HepG2 (cell line): ENCODE measurements around the gene QPCT. TPM values are rescaled to one million over a fixed set of nuclear protein-coding genes. Genes with fewer than 3 reads are reported as not detected.
A peak's percentile ranks its signal among the peaks of the same experiment; 100 is the strongest.

Experiments used
- ATAC-seq: fragments of 200-7000 bp; cut with Tn5 transposase; 3 replicates; pipeline ENCODE4 v1.9.1; 2020; ENCODE audit warnings: mild to moderate bottlenecking, moderate library complexity
- BruUV-seq: library from RNA; stranded (reverse); fragments of 400-500 nt; replicated peaks from 2 replicates; lab custom pipeline; 2021; lab: Mats Ljungman, UMichigan
- CTCF ChIA-PET: fragments of 300-600 bp; formaldehyde crosslinking; extraction: SDS; loops from one replicate; lab custom pipeline; 2021; ENCODE audit warnings: low total read pairs, inconsistent platforms, low intra/inter-chr PET ratio; lab: Yijun Ruan, JAX
- POLR2A ChIA-PET: fragments of 350-600 bp; sonication (Branson Sonifier 250); formaldehyde crosslinking; loops from one replicate; lab custom pipeline; 2020; ENCODE audit warnings: antibody characterized with exemption, inconsistent platforms; lab: Yijun Ruan, JAX
- DNase-seq: peaks from one replicate; pipeline ENCODE4 v3.0.0-alpha.2; 2015; ENCODE audit warnings: low spot score
- FAIRE-seq: peaks from 3 replicates; lab custom pipeline; 2011; peaks lifted over from hg19 to GRCh38; lab: Jason Lieb, UNC
- H2AFZ ChIP-seq: one replicate; pipeline ENCODE4 v1.6.1; 2011; ENCODE audit warnings: low read length, inconsistent platforms
- H3K27ac ChIP-seq: fragments of 300-600 bp; 3 replicates; pipeline ENCODE4 v1.8.0; 2011; ENCODE audit warnings: mixed run types, mild to moderate bottlenecking, mixed read lengths, low read length, inconsistent platforms; ENCODE audit not compliant: insufficient read depth; ENCODE audit errors: extremely low read length
- H3K27me3 ChIP-seq, 2 experiments: fragments of 200-600 bp in 1 of 2; 2 replicates in 1 of 2; 3 replicates in 1 of 2; pipeline versions ENCODE4 v1.6.0 to v1.8.0; 2011; ENCODE audit warnings: low read length in 2 of 2, mild to moderate bottlenecking in 2 of 2, moderate library complexity in 2 of 2, inconsistent platforms in 1 of 2; ENCODE audit not compliant: insufficient read depth in 2 of 2, control insufficient read depth in 1 of 2
- H3K36me3 ChIP-seq, 2 experiments: fragments of 200-600 bp in 1 of 2; replicated peaks in 1 of 2; 2 replicates in 1 of 2; 3 replicates in 1 of 2; pipeline versions ENCODE4 v1.5.1 to v1.8.0; 2011; ENCODE audit warnings: low read length in 2 of 2, inconsistent platforms in 1 of 2; ENCODE audit not compliant: insufficient read depth in 2 of 2, control insufficient read depth in 1 of 2
- H3K4me1 ChIP-seq: 2 replicates; pipeline ENCODE4 v1.5.1; 2012; ENCODE audit warnings: low read length, inconsistent platforms; ENCODE audit not compliant: insufficient read depth
- H3K4me2 ChIP-seq: 2 replicates; pipeline ENCODE4 v1.6.0; 2011; ENCODE audit warnings: low read depth, low read length, inconsistent platforms
- H3K4me3 ChIP-seq, 3 experiments: fragments of 200-600 bp in 1 of 3; sonication (generic), shearing (Covaris generic) in 1 of 3; replicated peaks in 1 of 3; 2 replicates each; pipeline ENCODE4 v1.5.1; 2011 to 2016; ENCODE audit warnings: low read length in 3 of 3, inconsistent platforms in 2 of 3, low read depth in 2 of 3, mild to moderate bottlenecking in 2 of 3, control low read depth in 1 of 3, mixed read lengths in 1 of 3; ENCODE audit not compliant: insufficient read depth in 1 of 3
- H3K79me2 ChIP-seq: one replicate; pipeline ENCODE4 v1.6.1; 2011; ENCODE audit warnings: low read length, inconsistent platforms; ENCODE audit not compliant: insufficient read depth
- H3K9ac ChIP-seq: 2 replicates; pipeline ENCODE4 v1.6.0; 2011; ENCODE audit warnings: mild to moderate bottlenecking, low read depth, low read length, inconsistent platforms; ENCODE audit not compliant: insufficient read depth
- H3K9me3 ChIP-seq: 2 replicates; pipeline ENCODE4 v1.5.1; 2012; ENCODE audit warnings: mild to moderate bottlenecking, low read length
- H4K20me1 ChIP-seq: 2 replicates; pipeline ENCODE4 v1.6.0; 2011; ENCODE audit warnings: inconsistent platforms, mild to moderate bottlenecking, low read length, moderate library complexity; ENCODE audit not compliant: insufficient read depth
- CAMTA2 ChIP-seq: sonication (generic); formaldehyde crosslinking; IDR thresholded peaks from 2 replicates; pipeline ENCODE4 v1.4.0; 2020; ENCODE audit warnings: mild to moderate bottlenecking, missing genetic modification reagents, borderline replicate concordance
- YEATS2 ChIP-seq: sonication (generic); formaldehyde crosslinking; IDR thresholded peaks from 2 replicates; pipeline ENCODE4 v1.4.0; 2020; ENCODE audit warnings: missing genetic modification reagents, borderline replicate concordance
- ZNF207 ChIP-seq: fragments of 450-650 bp; IDR thresholded peaks from 2 replicates; pipeline ENCODE4 v1.6.1; 2016; ENCODE audit warnings: antibody characterized with exemption, borderline replicate concordance
- WGBS: methylation state at CpG from one replicate; pipeline ENCODE4 v1.1.6; 2017; ENCODE audit warnings: low lambda C conversion rate; 5-methylcytosine and 5-hydroxymethylcytosine counted together
- in situ Hi-C: cut with HindIII; loops from 2 replicates; pipeline ENCODE4 v1.10.0; 2017; ENCODE audit warnings: low pct_unique_long_range_greater_than_20kb; ENCODE audit not compliant: extremely low pct_ligation_motif_present
- intact Hi-C: fragments of 100-400 bp; cut with micrococcal nuclease; formaldehyde crosslinking; loops from one replicate; pipeline ENCODE4 v1.10.0; 2022; ENCODE audit not compliant: unreplicated experiment
- polyA plus RNA-seq, 8 experiments: library from polyadenylated mRNA; depleted of rRNA in 3 of 8; stranded (reverse) in 7 of 8; unstranded in 1 of 8; fragments of >200 nt; fragmentation: Illumina TruSeq in 4 of 8; extraction: Trizol in 4 of 8; gene quantifications; 2 replicates each; pipeline versions ENCODE4 v1.2.1 to v1.2.3, GENCODE V29; 2011 to 2016; ENCODE audit warnings: low read depth in 4 of 8, missing spikeins in 1 of 8, mixed read lengths in 1 of 8; ENCODE audit not compliant: insufficient read depth in 1 of 8
- total RNA-seq, 5 experiments: library from RNA; depleted of rRNA; stranded (reverse); fragments of >200 nt; fragmentation: Illumina TruSeq; extraction: Trizol; gene quantifications; 2 replicates each; pipeline ENCODE4 v1.2.3, GENCODE V29; 2016; ENCODE audit warnings: low read depth in 1 of 5
- TF ChIP-seq, protein P1 (sequence below): sonication (generic); formaldehyde crosslinking; IDR thresholded peaks from 2 replicates; pipeline ENCODE4 v1.4.0; 2020; ENCODE audit warnings: missing genetic modification reagents, borderline replicate concordance
- TF ChIP-seq, protein P2 (sequence below): IDR thresholded peaks from 2 replicates; pipeline ENCODE4 v1.6.1; 2016; ENCODE audit warnings: low read depth, missing genetic modification reagents, missing compliant biosample characterization
- TF ChIP-seq, protein P3 (sequence below): sonication (generic); formaldehyde crosslinking; IDR thresholded peaks from 2 replicates; pipeline ENCODE4 v1.5.0; 2020; ENCODE audit warnings: mild to moderate bottlenecking, missing genetic modification reagents
- TF ChIP-seq, protein P4 (sequence below): sonication (generic); formaldehyde crosslinking; IDR thresholded peaks from 2 replicates; pipeline ENCODE4 v1.4.0; 2020; ENCODE audit warnings: mild to moderate bottlenecking, missing genetic modification reagents

QPCT gene
- total and polyA plus RNA-seq, 2 of the 13 experiments (the other 11 are each of a cell fraction or from before 2014, with no cell fraction given), result 0.77 to 1.2 TPM

DNA sequence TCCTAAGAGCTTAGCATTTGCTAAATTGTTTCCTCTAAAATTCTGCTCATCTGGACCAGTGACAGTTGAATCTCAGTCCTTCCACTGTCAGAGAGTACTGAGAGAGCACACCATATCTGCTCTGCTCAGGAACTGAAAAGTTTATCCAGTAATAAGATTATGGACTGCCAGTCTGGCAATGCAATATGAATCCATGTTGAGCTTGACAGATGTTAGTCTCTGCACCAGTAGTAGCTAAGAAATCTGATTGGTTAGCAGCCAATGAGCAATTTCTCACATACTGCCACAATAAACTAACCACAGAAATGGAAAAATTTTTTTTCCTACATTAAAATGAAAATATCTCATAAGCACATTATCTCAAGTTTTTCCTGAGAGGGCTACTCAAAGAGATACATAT, 22.1 kb upstream of the QPCT start (continued):
- TF ChIP-seq, protein P1, sequence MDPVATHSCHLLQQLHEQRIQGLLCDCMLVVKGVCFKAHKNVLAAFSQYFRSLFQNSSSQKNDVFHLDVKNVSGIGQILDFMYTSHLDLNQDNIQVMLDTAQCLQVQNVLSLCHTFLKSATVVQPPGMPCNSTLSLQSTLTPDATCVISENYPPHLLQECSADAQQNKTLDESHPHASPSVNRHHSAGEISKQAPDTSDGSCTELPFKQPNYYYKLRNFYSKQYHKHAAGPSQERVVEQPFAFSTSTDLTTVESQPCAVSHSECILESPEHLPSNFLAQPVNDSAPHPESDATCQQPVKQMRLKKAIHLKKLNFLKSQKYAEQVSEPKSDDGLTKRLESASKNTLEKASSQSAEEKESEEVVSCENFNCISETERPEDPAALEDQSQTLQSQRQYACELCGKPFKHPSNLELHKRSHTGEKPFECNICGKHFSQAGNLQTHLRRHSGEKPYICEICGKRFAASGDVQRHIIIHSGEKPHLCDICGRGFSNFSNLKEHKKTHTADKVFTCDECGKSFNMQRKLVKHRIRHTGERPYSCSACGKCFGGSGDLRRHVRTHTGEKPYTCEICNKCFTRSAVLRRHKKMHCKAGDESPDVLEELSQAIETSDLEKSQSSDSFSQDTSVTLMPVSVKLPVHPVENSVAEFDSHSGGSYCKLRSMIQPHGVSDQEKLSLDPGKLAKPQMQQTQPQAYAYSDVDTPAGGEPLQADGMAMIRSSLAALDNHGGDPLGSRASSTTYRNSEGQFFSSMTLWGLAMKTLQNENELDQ, result no peak

DNA sequence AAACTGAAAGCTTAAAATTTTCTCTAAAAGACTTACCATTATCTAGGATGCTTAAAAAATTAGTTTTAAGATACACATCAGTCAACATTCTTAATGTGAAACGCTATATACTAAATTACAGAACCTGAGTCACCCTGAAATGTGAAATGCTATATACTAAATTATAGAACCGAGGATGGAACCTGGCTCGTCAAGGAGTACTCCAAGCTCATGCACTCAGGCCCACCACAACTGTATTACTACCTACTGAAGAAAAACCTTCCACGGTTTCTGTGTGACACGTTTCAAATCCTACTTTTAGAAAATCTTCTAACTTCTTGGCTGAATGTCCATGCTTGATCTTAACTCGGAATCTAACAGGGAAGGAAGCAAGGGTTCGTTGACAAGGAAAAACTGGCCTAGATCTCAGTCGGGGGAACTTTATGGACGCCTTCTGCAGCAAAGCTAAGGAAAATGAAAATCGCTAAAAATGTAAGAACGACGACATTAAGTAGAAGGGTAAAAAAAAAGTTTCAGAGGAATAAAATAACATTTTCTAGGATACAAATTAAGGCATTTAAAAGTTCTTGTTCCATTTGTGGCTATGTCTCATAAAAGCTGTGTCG, 21.2 kb upstream of the QPCT start:
- peaks cover 45% of the 10 kb centered on the region for H3K79me2 ChIP-seq
- H3K9ac ChIP-seq, result peak overlapping the region; percentile 84
- H3K9me3 ChIP-seq, result no peaks in the 10 kb centered on the region
- no peaks in the 10 kb centered on the region for H4K20me1 ChIP-seq
- intact Hi-C loops, result loop anchor here (2.0 kb wide), 1 partner anchor 18 kb away; no protein-coding TSS in a partner anchor
- H3K4me3 ChIP-seq, result peak overlapping the region; percentile 85 to 98 (median 90)
- POLR2A ChIA-PET, result interaction anchor here (2.5 kb wide), 1 partner anchor 92 kb away, joined by 8 read pairs; the partner anchor contains the start of genes CEBPZ and NDUFAF7
- peak overlapping the region; percentile 63 for H3K27ac ChIP-seq
- H3K4me2 ChIP-seq, result peak overlapping the region; percentile 80
- no peak overlapping the region for H2AFZ ChIP-seq
- ATAC-seq, result no peak
- FAIRE-seq, result no peak
- no peaks in the 10 kb centered on the region for H3K36me3 ChIP-seq
- CTCF ChIA-PET, result no interaction called here
- H3K4me1 ChIP-seq, result peaks cover 32% of the 10 kb centered on the region
- 13% methylated on average over 13 of the region's 13 CpGs for WGBS
- peaks cover 3 to 20% of the 10 kb centered on the region in 2 experiments; a peak in 4 of 5 replicates for H3K27me3 ChIP-seq
- in situ Hi-C loops, result no loop called here
- BruUV-seq, result no TSS peak
- DNase-seq, result no peak
- TF ChIP-seq ZNF207 (no peak), CAMTA2 (no peak), YEATS2 (CRISPR knock-in tag) (no peak)
- TF ChIP-seq, protein P2, sequence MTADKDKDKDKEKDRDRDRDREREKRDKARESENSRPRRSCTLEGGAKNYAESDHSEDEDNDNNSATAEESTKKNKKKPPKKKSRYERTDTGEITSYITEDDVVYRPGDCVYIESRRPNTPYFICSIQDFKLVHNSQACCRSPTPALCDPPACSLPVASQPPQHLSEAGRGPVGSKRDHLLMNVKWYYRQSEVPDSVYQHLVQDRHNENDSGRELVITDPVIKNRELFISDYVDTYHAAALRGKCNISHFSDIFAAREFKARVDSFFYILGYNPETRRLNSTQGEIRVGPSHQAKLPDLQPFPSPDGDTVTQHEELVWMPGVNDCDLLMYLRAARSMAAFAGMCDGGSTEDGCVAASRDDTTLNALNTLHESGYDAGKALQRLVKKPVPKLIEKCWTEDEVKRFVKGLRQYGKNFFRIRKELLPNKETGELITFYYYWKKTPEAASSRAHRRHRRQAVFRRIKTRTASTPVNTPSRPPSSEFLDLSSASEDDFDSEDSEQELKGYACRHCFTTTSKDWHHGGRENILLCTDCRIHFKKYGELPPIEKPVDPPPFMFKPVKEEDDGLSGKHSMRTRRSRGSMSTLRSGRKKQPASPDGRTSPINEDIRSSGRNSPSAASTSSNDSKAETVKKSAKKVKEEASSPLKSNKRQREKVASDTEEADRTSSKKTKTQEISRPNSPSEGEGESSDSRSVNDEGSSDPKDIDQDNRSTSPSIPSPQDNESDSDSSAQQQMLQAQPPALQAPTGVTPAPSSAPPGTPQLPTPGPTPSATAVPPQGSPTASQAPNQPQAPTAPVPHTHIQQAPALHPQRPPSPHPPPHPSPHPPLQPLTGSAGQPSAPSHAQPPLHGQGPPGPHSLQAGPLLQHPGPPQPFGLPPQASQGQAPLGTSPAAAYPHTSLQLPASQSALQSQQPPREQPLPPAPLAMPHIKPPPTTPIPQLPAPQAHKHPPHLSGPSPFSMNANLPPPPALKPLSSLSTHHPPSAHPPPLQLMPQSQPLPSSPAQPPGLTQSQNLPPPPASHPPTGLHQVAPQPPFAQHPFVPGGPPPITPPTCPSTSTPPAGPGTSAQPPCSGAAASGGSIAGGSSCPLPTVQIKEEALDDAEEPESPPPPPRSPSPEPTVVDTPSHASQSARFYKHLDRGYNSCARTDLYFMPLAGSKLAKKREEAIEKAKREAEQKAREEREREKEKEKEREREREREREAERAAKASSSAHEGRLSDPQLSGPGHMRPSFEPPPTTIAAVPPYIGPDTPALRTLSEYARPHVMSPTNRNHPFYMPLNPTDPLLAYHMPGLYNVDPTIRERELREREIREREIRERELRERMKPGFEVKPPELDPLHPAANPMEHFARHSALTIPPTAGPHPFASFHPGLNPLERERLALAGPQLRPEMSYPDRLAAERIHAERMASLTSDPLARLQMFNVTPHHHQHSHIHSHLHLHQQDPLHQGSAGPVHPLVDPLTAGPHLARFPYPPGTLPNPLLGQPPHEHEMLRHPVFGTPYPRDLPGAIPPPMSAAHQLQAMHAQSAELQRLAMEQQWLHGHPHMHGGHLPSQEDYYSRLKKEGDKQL, result no peak
- TF ChIP-seq, protein P3, sequence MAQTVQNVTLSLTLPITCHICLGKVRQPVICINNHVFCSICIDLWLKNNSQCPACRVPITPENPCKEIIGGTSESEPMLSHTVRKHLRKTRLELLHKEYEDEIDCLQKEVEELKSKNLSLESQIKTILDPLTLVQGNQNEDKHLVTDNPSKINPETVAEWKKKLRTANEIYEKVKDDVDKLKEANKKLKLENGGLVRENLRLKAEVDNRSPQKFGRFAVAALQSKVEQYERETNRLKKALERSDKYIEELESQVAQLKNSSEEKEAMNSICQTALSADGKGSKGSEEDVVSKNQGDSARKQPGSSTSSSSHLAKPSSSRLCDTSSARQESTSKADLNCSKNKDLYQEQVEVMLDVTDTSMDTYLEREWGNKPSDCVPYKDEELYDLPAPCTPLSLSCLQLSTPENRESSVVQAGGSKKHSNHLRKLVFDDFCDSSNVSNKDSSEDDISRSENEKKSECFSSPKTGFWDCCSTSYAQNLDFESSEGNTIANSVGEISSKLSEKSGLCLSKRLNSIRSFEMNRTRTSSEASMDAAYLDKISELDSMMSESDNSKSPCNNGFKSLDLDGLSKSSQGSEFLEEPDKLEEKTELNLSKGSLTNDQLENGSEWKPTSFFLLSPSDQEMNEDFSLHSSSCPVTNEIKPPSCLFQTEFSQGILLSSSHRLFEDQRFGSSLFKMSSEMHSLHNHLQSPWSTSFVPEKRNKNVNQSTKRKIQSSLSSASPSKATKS (CRISPR knock-in tag), result no peak
- TF ChIP-seq, protein P4, sequence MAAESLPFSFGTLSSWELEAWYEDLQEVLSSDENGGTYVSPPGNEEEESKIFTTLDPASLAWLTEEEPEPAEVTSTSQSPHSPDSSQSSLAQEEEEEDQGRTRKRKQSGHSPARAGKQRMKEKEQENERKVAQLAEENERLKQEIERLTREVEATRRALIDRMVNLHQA (CRISPR knock-in tag), result no peak
